Stimulated activated CD4-positive, alpha-beta T cell treated with anti-CD3 and anti-CD28 coated beads, Interleukin-1b, Interleukin-23, amount 100 ng/mL, for 4 hours (primary cell): ENCODE results near the gene BRINP1.

ENCODE experiments used
- DNase-seq, 2 donors: peaks; one replicate each; pipeline ENCODE4 v3.0.0-alpha.2; 2020; ENCODE audit warnings: low read depth in 2 of 2

Gene BRINP1

GRCh38 chr9:119278171-119278570 is 91.1 kb downstream of the BRINP1 start:
- DNase-seq: no peak

- no peak for DNase-seq
Observed at GRCh38 chr9:119273984-119274665, 95.1 kb downstream of the BRINP1 start.

- DNase-seq: no peak
Observed at GRCh38 chr9:119273325-119273904, 95.8 kb downstream of the BRINP1 start.

- DNase-seq: no peak
Observed at GRCh38 chr9:119272500-119273211, 96.6 kb downstream of the BRINP1 start.

GRCh38 chr9:119268985-119269384 is 100.2 kb downstream of the BRINP1 start:
- DNase-seq: no peak

- DNase-seq: no peak
Observed at GRCh38 chr9:119264165-119264564, 105.1 kb downstream of the BRINP1 start.

- no peak for DNase-seq
Observed at GRCh38 chr9:119257592-119257991, 111.6 kb downstream of the BRINP1 start.

- DNase-seq: no peak
Observed at GRCh38 chr9:119255116-119255515, 114.1 kb downstream of the BRINP1 start.

GRCh38 chr9:119252671-119253299 is 116.5 kb downstream of the BRINP1 start:
- DNase-seq: no peak

GRCh38 chr9:119251936-119252335 is 117.3 kb downstream of the BRINP1 start:
- DNase-seq: no peak

- no peak for DNase-seq
Observed at GRCh38 chr9:119250730-119251129, 118.5 kb downstream of the BRINP1 start.

- DNase-seq: no peak
Observed at GRCh38 chr9:119240546-119240945, 128.7 kb downstream of the BRINP1 start.

GRCh38 chr9:119234636-119235035 is 134.6 kb downstream of the BRINP1 start:
- DNase-seq: no peak

- no peak for DNase-seq
Observed at GRCh38 chr9:119227422-119227821, 141.8 kb downstream of the BRINP1 start.

- DNase-seq: no peak
Observed at GRCh38 chr9:119224431-119224830, 144.8 kb downstream of the BRINP1 start.

- DNase-seq: no peak
Observed at GRCh38 chr9:119221276-119221675, 148.0 kb downstream of the BRINP1 start.

- no peak for DNase-seq
Observed at GRCh38 chr9:119218293-119218692, 150.9 kb downstream of the BRINP1 start.

GRCh38 chr9:119216651-119217331 is 152.4 kb downstream of the BRINP1 start:
- DNase-seq: no peak

- DNase-seq: no peak
Observed at GRCh38 chr9:119215651-119216050, 153.6 kb downstream of the BRINP1 start.

GRCh38 chr9:119213471-119213870 is 155.8 kb downstream of the BRINP1 start:
- DNase-seq: no peak

GRCh38 chr9:119197893-119198607 is 171.2 kb downstream of the BRINP1 start:
- DNase-seq: no peak
